Panc1 (cell line): ENCODE measurements around the gene CBS.

Experiments used
- POLR2AphosphoS5 ChIP-seq: IDR thresholded peaks from 2 replicates; pipeline ENCODE4 v1.6.1; 2012; ENCODE audit warnings: mild to moderate bottlenecking, low read depth, low read length, moderate library complexity
- SIN3A ChIP-seq: IDR thresholded peaks from 2 replicates; pipeline ENCODE4 v1.6.1; 2012; ENCODE audit warnings: low read depth, mild to moderate bottlenecking, low read length, moderate library complexity, borderline replicate concordance; ENCODE audit not compliant: insufficient read depth
- TF ChIP-seq, protein P1 (sequence below): fragments of 450-650 bp; IDR thresholded peaks from 2 replicates; pipeline ENCODE4 v1.5.1; 2017; ENCODE audit warnings: mild to moderate bottlenecking
- TF ChIP-seq, protein P2 (sequence below), 2 experiments: IDR thresholded peaks; 2 replicates each; pipeline ENCODE4 v1.6.1; 2011 to 2012; ENCODE audit warnings: low read depth in 2 of 2, control low read depth in 1 of 2, low read length in 1 of 2, mild to moderate bottlenecking in 1 of 2, moderate library complexity in 1 of 2; ENCODE audit not compliant: insufficient read depth in 1 of 2

DNA sequence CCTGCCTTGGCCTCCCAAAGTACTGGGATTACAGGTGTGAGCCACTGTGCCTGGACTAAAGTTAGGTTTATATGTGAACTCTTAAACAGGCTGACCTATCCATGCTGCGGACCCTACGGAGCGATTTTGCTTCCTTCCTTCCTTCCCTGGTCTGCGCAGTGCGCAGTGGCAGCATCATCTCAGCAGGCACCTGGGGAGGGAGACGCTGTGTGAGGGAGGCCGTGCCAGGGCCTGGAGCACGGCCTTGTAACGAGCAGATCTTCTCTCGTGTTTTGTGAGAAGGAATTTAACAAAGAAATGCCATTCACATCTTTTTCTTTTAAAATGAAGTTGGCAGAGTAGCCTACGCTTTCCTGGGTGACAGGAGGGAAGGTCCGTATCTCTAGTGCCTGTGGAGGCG lies 55.5 kb downstream of the CBS start:
- no peak for TF ChIP-seq POLR2AphosphoS5
- TF ChIP-seq, protein P1, sequence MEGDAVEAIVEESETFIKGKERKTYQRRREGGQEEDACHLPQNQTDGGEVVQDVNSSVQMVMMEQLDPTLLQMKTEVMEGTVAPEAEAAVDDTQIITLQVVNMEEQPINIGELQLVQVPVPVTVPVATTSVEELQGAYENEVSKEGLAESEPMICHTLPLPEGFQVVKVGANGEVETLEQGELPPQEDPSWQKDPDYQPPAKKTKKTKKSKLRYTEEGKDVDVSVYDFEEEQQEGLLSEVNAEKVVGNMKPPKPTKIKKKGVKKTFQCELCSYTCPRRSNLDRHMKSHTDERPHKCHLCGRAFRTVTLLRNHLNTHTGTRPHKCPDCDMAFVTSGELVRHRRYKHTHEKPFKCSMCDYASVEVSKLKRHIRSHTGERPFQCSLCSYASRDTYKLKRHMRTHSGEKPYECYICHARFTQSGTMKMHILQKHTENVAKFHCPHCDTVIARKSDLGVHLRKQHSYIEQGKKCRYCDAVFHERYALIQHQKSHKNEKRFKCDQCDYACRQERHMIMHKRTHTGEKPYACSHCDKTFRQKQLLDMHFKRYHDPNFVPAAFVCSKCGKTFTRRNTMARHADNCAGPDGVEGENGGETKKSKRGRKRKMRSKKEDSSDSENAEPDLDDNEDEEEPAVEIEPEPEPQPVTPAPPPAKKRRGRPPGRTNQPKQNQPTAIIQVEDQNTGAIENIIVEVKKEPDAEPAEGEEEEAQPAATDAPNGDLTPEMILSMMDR, result no peak
- no peak for TF ChIP-seq SIN3A
- TF ChIP-seq, protein P2, sequence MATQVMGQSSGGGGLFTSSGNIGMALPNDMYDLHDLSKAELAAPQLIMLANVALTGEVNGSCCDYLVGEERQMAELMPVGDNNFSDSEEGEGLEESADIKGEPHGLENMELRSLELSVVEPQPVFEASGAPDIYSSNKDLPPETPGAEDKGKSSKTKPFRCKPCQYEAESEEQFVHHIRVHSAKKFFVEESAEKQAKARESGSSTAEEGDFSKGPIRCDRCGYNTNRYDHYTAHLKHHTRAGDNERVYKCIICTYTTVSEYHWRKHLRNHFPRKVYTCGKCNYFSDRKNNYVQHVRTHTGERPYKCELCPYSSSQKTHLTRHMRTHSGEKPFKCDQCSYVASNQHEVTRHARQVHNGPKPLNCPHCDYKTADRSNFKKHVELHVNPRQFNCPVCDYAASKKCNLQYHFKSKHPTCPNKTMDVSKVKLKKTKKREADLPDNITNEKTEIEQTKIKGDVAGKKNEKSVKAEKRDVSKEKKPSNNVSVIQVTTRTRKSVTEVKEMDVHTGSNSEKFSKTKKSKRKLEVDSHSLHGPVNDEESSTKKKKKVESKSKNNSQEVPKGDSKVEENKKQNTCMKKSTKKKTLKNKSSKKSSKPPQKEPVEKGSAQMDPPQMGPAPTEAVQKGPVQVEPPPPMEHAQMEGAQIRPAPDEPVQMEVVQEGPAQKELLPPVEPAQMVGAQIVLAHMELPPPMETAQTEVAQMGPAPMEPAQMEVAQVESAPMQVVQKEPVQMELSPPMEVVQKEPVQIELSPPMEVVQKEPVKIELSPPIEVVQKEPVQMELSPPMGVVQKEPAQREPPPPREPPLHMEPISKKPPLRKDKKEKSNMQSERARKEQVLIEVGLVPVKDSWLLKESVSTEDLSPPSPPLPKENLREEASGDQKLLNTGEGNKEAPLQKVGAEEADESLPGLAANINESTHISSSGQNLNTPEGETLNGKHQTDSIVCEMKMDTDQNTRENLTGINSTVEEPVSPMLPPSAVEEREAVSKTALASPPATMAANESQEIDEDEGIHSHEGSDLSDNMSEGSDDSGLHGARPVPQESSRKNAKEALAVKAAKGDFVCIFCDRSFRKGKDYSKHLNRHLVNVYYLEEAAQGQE (IDR thresholded peaks at IDR 0.05; ENCODE audit: insufficient read depth in 1 of 2, low read depth in 2 of 2, low read length in 1 of 2), result no peak
